ENCODE results near the gene CNOT8.
"Not testable (repeated sequence)": the region's sequence is repeated elsewhere in the genome, so short reads cannot be mapped to it uniquely, and the experiment has no call there.

The CNOT8 gene

GRCh38 chr5:154823605-154824004 lies 34.8 kb upstream of the CNOT8 start:
- no peak for DNase-seq (ENCODE audit: low read depth in 1 of 2, low spot score in 1 of 2)
- no peak for TF ChIP-seq JUND (IDR thresholded peaks at IDR 0.05; ENCODE audit: low read depth)
- in situ Hi-C loops (cut with HindIII; ENCODE audit: low pct_unique_long_range_greater_than_20kb, low sequenced_read_pairs): no loop called here

- no peak for TF ChIP-seq JUND (IDR thresholded peaks at IDR 0.05; ENCODE audit: low read depth)
- in situ Hi-C loops (cut with HindIII; ENCODE audit: low pct_unique_long_range_greater_than_20kb, low sequenced_read_pairs): no loop called here
- DNase-seq (ENCODE audit: low read depth in 1 of 2, low spot score in 1 of 2): no peak
Observed at GRCh38 chr5:154824070-154824469, 34.4 kb upstream of the CNOT8 start.

GRCh38 chr5:154829181-154829588 lies 29.2 kb upstream of the CNOT8 start:
- no peak for TF ChIP-seq JUND (IDR thresholded peaks at IDR 0.05; ENCODE audit: low read depth)
- in situ Hi-C loops (cut with HindIII; ENCODE audit: low pct_unique_long_range_greater_than_20kb, low sequenced_read_pairs): no loop called here
- DNase-seq (ENCODE audit: low read depth in 1 of 2, low spot score in 1 of 2): peak in 1 of 2 experiments; percentile 45

- TF ChIP-seq JUND (IDR thresholded peaks at IDR 0.05; ENCODE audit: low read depth): no peak
- DNase-seq (ENCODE audit: low read depth in 1 of 2, low spot score in 1 of 2): peak in 1 of 2 experiments; percentile 54
- in situ Hi-C loops (cut with HindIII; ENCODE audit: low pct_unique_long_range_greater_than_20kb, low sequenced_read_pairs): no loop called here
Observed at GRCh38 chr5:154829589-154830218, 28.7 kb upstream of the CNOT8 start.

- no peak for DNase-seq (ENCODE audit: low read depth in 1 of 2, low spot score in 1 of 2)
Observed at GRCh38 chr5:154830219-154830595, 28.2 kb upstream of the CNOT8 start.

GRCh38 chr5:154830596-154830995 lies 27.8 kb upstream of the CNOT8 start:
- in situ Hi-C loops (cut with HindIII; ENCODE audit: low pct_unique_long_range_greater_than_20kb, low sequenced_read_pairs): no loop called here

More at GRCh38 chr5:154830219-154830595, 28.2 kb upstream of the CNOT8 start:
- in situ Hi-C loops (cut with HindIII; ENCODE audit: low pct_unique_long_range_greater_than_20kb, low sequenced_read_pairs): no loop called here
- TF ChIP-seq JUND (IDR thresholded peaks at IDR 0.05; ENCODE audit: low read depth): no peak

GRCh38 chr5:154831451-154831850 lies 27.0 kb upstream of the CNOT8 start:
- in situ Hi-C loops (cut with HindIII; ENCODE audit: low pct_unique_long_range_greater_than_20kb, low sequenced_read_pairs): no loop called here
- no peak for TF ChIP-seq JUND (IDR thresholded peaks at IDR 0.05; ENCODE audit: low read depth)
- no peak for DNase-seq (ENCODE audit: low read depth in 1 of 2, low spot score in 1 of 2)

More at GRCh38 chr5:154830596-154830995, 27.8 kb upstream of the CNOT8 start:
- no peak for TF ChIP-seq JUND (IDR thresholded peaks at IDR 0.05; ENCODE audit: low read depth)
- no peak for DNase-seq (ENCODE audit: low read depth in 1 of 2, low spot score in 1 of 2)

GRCh38 chr5:154832804-154833203 lies 25.6 kb upstream of the CNOT8 start:
- in situ Hi-C loops (cut with HindIII; ENCODE audit: low pct_unique_long_range_greater_than_20kb, low sequenced_read_pairs); DNase-seq (ENCODE audit: low read depth in 1 of 2, low spot score in 1 of 2): not testable (repeated sequence)

- DNase-seq (ENCODE audit: low read depth in 1 of 2, low spot score in 1 of 2): peak in 1 of 2 experiments; percentile 60
- in situ Hi-C loops (cut with HindIII; ENCODE audit: low pct_unique_long_range_greater_than_20kb, low sequenced_read_pairs): no loop called here
- TF ChIP-seq JUND (IDR thresholded peaks at IDR 0.05; ENCODE audit: low read depth): no peak
Observed at GRCh38 chr5:154834053-154834452, 24.4 kb upstream of the CNOT8 start.

- DNase-seq (ENCODE audit: low read depth in 1 of 2, low spot score in 1 of 2); in situ Hi-C loops (cut with HindIII; ENCODE audit: low pct_unique_long_range_greater_than_20kb, low sequenced_read_pairs): not testable (repeated sequence)
Observed at GRCh38 chr5:154835701-154836052, 22.8 kb upstream of the CNOT8 start.

- TF ChIP-seq JUND (IDR thresholded peaks at IDR 0.05; ENCODE audit: low read depth): no peak
- in situ Hi-C loops (cut with HindIII; ENCODE audit: low pct_unique_long_range_greater_than_20kb, low sequenced_read_pairs): no loop called here
- no peak for DNase-seq (ENCODE audit: low read depth in 1 of 2, low spot score in 1 of 2)
Observed at GRCh38 chr5:154836225-154836624, 22.2 kb upstream of the CNOT8 start.

GRCh38 chr5:154837009-154837901 lies 21.2 kb upstream of the CNOT8 start:
- TF ChIP-seq JUND (IDR thresholded peaks at IDR 0.05; ENCODE audit: low read depth): no peak
- in situ Hi-C loops (cut with HindIII; ENCODE audit: low pct_unique_long_range_greater_than_20kb, low sequenced_read_pairs): no loop called here
- DNase-seq (ENCODE audit: low read depth in 1 of 2, low spot score in 1 of 2): no peak

All from T47D (cell line).